HepG2 (cell line): ENCODE measurements around the gene KLF16. TPM values are rescaled to one million over a fixed set of nuclear protein-coding genes. Genes with fewer than 3 reads are reported as not detected.
A peak's percentile ranks its signal among the peaks of the same experiment; 100 is the strongest.

Experiments used
- CREB1 ChIP-seq, 2 experiments: fragments of 450-650 bp in 1 of 2; IDR thresholded peaks; 2 replicates each; pipeline ENCODE4 v1.6.1; 2016 to 2017; ENCODE audit warnings: control low read depth in 1 of 2, mild to moderate bottlenecking in 1 of 2, missing compliant biosample characterization in 1 of 2, missing genetic modification characterization in 1 of 2
- EED ChIP-seq: sonication (generic); formaldehyde crosslinking; IDR thresholded peaks from 2 replicates; pipeline ENCODE4 v1.5.0; 2020; ENCODE audit warnings: mild to moderate bottlenecking, missing genetic modification reagents
- HDAC2 ChIP-seq: sonication (generic); formaldehyde crosslinking; IDR thresholded peaks from 2 replicates; pipeline ENCODE4 v1.4.0; 2020; ENCODE audit warnings: missing genetic modification reagents
- HNRNPLL ChIP-seq: fragments of 200-400 bp; formaldehyde crosslinking; IDR thresholded peaks from 2 replicates; pipeline ENCODE4 v1.6.1; 2017; ENCODE audit warnings: mild to moderate bottlenecking, low read depth, low read length; ENCODE audit not compliant: poor library complexity, severe bottlenecking
- KLF16 ChIP-seq, 2 experiments: sonication (generic) in 1 of 2; formaldehyde crosslinking in 1 of 2; IDR thresholded peaks; 2 replicates each; pipeline versions ENCODE4 v1.6.1 to v1.8.0; 2016 to 2023; ENCODE audit warnings: missing genetic modification reagents in 2 of 2, missing compliant biosample characterization in 1 of 2
- MLX ChIP-seq: IDR thresholded peaks from 2 replicates; pipeline ENCODE4 v1.6.1; 2016
- NFKBIZ ChIP-seq: IDR thresholded peaks from 2 replicates; pipeline ENCODE4 v1.6.1; 2018; ENCODE audit warnings: missing genetic modification reagents, missing compliant biosample characterization
- PHB2 ChIP-seq: fragments of 450-650 bp; IDR thresholded peaks from 2 replicates; pipeline ENCODE4 v1.6.1; 2018; ENCODE audit not compliant: partially characterized antibody
- PPARG ChIP-seq: conservative IDR thresholded peaks from 2 replicates; pipeline ENCODE4 v1.6.1; 2016; ENCODE audit warnings: missing biosample characterization, missing genetic modification reagents
- SRY ChIP-seq: sonication (generic); formaldehyde crosslinking; IDR thresholded peaks from 2 replicates; pipeline ENCODE4 v1.8.0; 2022; ENCODE audit warnings: mild to moderate bottlenecking, missing genetic modification reagents
- TBX2 ChIP-seq: sonication (generic); formaldehyde crosslinking; IDR thresholded peaks from 2 replicates; pipeline ENCODE4 v1.5.0; 2020; ENCODE audit warnings: missing genetic modification reagents, mild to moderate bottlenecking, borderline replicate concordance
- ZNF318 ChIP-seq: sonication (generic); formaldehyde crosslinking; IDR thresholded peaks from 2 replicates; pipeline ENCODE4 v1.4.0; 2020; ENCODE audit warnings: mild to moderate bottlenecking, missing genetic modification reagents
- ZNF33B ChIP-seq: sonication (generic); formaldehyde crosslinking; IDR thresholded peaks from 2 replicates; pipeline ENCODE4 v1.5.1; 2020; ENCODE audit warnings: mild to moderate bottlenecking, missing genetic modification reagents
- ZNF709 ChIP-seq: sonication (generic); formaldehyde crosslinking; IDR thresholded peaks from 2 replicates; pipeline ENCODE4 v1.5.0; 2020; ENCODE audit warnings: mild to moderate bottlenecking, missing genetic modification reagents
- ZNF777 ChIP-seq: sonication (generic); formaldehyde crosslinking; IDR thresholded peaks from 2 replicates; pipeline ENCODE4 v1.4.0; 2020; ENCODE audit warnings: missing genetic modification reagents
- ZNF878 ChIP-seq: sonication (generic); formaldehyde crosslinking; IDR thresholded peaks from 2 replicates; pipeline ENCODE4 v1.8.1; 2023; ENCODE audit warnings: mild to moderate bottlenecking, missing genetic modification reagents, moderate library complexity
- ZSCAN22 ChIP-seq: sonication (generic); formaldehyde crosslinking; IDR thresholded peaks from 2 replicates; pipeline ENCODE4 v1.4.0; 2020; ENCODE audit warnings: mild to moderate bottlenecking, missing genetic modification reagents
- polyA plus RNA-seq, 8 experiments: library from polyadenylated mRNA; depleted of rRNA in 3 of 8; stranded (reverse) in 7 of 8; unstranded in 1 of 8; fragments of >200 nt; fragmentation: Illumina TruSeq in 4 of 8; extraction: Trizol in 4 of 8; gene quantifications; 2 replicates each; pipeline versions ENCODE4 v1.2.1 to v1.2.3, GENCODE V29; 2011 to 2016; ENCODE audit warnings: low read depth in 4 of 8, missing spikeins in 1 of 8, mixed read lengths in 1 of 8; ENCODE audit not compliant: insufficient read depth in 1 of 8
- total RNA-seq, 5 experiments: library from RNA; depleted of rRNA; stranded (reverse); fragments of >200 nt; fragmentation: Illumina TruSeq; extraction: Trizol; gene quantifications; 2 replicates each; pipeline ENCODE4 v1.2.3, GENCODE V29; 2016; ENCODE audit warnings: low read depth in 1 of 5

Gene KLF16
- total and polyA plus RNA-seq, 2 of the 13 experiments (the other 11 are each of a cell fraction or from before 2014, with no cell fraction given), result 3.5 to 6.7 TPM

DNA sequence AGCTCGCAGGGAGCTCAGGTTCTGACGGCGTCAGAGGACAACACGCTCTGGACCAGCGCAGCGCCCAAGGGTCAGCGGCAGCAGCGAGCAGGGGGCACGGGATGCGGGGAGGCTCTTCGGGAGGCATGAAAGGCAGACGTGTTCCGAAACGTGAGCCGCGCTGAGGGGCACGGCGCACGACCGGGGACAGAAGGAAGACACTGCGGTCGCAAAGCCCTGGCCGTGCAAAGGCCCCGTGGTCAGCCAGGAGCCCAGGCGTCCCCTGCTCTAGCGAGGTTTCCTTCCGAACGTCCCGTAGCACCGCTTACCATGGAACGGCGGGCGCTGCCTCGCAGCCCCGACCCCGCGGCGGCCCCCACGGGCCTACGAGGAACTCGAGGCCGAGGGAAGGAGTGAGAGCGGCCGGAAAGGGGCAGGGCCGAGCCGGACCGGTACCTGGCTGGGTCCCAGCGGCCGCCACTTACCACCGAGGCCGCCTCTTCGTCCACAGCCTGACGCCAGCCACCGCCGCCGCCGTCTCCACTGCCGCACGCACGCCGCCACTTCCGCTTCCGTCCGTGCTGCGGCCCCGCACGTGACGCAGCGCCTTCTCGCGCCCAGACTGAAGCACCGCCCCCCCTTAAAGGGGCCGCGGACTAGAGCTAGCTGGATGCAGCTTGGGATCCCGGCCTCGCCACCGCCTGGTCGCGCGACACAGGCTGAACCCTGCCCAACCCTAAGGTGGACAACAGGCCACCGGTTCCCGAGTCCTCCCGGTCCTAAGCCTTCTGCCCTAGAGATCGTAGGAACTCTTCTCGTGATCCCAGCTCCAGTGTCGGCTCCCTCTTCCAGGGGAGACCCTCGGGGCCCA is 12.5 kb upstream of the KLF16 start (continued):
- peak; percentile 92; the same call in 1 of the 2 replicates for TF ChIP-seq ZNF318
- peak in 1 of 2 experiments; percentile 92; a peak in 1 of 4 replicates for TF ChIP-seq KLF16 (CRISPR knock-in tag; IDR thresholded peaks at IDR 0.05)
- peak; percentile 91 for TF ChIP-seq HNRNPLL
- peak; percentile 97 for TF ChIP-seq TBX2
- no peak; the same call in 1 of the 2 replicates for TF ChIP-seq ZNF878
- TF ChIP-seq EED, result no peak; the same call in 1 of the 2 replicates
- TF ChIP-seq PPARG (CRISPR knock-in tag), result peak; percentile 45; the same call in 1 of the 2 replicates
- no peak for TF ChIP-seq ZSCAN22
- peak; percentile 69; the same call in 1 of the 2 replicates for TF ChIP-seq ZNF709 (CRISPR knock-in tag)
- peak; percentile 34; the same call in 1 of the 2 replicates for TF ChIP-seq ZNF777
- no peak for TF ChIP-seq PHB2
- no peak for TF ChIP-seq NFKBIZ
- peak; percentile 53 for TF ChIP-seq SRY (CRISPR knock-in tag)
- TF ChIP-seq CREB1 (IDR thresholded peaks at IDR 0.05), result peak; percentile 75
- no peak; the same call in 1 of the 2 replicates for TF ChIP-seq CREB1 (CRISPR knock-in tag; IDR thresholded peaks at IDR 0.05)
- TF ChIP-seq HDAC2, result peak; percentile 79
- TF ChIP-seq MLX (CRISPR knock-in tag), result peak; percentile 64; the same call in 1 of the 2 replicates
- TF ChIP-seq ZNF33B (CRISPR knock-in tag), result 0 out of 2 replicates have a peak, but pooled peaks have one; percentile 71
